ENCODE results near the gene NBDY.

GRCh38 chrX:56765811-56766553 lies 36.9 kb downstream of the NBDY start:
- TF ChIP-seq CTCF (IDR thresholded peaks at IDR 0.05; ENCODE audit: low read depth, low read length, missing input control) (no peak), RXRA (IDR thresholded peaks at IDR 0.05) (no peak), YY1 (IDR thresholded peaks at IDR 0.05) (no peak), EGR1 (IDR thresholded peaks at IDR 0.05; ENCODE audit: low read depth in 2 of 2) (no peak), RAD21 (IDR thresholded peaks at IDR 0.05) (no peak), MAX (IDR thresholded peaks at IDR 0.05) (no peak), HNF4A (conservative IDR thresholded peaks at IDR 0.05) (no peak), TAF1 (conservative IDR thresholded peaks at IDR 0.05) (no peak), SP1 (IDR thresholded peaks at IDR 0.05) (no peak), ATF3 (IDR thresholded peaks at IDR 0.05) (no peak), GABPA (IDR thresholded peaks at IDR 0.05 in 1 of 2, conservative IDR thresholded peaks at IDR 0.05 in 1 of 2) (no peak), REST (IDR thresholded peaks at IDR 0.05) (no peak), NR2F2 (IDR thresholded peaks at IDR 0.05) (no peak), JUND (IDR thresholded peaks at IDR 0.05) (no peak)
